ENCODE results near the gene IGSF21.

The IGSF21 gene

GRCh38 chr1:18085387-18086074 is 22.1 kb upstream of the IGSF21 start:
- no peak for TF ChIP-seq CTCF (IDR thresholded peaks at IDR 0.05; ENCODE audit: low read depth, low read length, missing control alignments)
- H3K4me3 ChIP-seq (replicated peaks; ENCODE audit: low read depth, low read length): no peak overlapping the region
- DNase-seq (ENCODE audit: extremely low read depth, low read depth): no peak

- DNase-seq (ENCODE audit: extremely low read depth, low read depth): no peak
- H3K4me3 ChIP-seq (replicated peaks; ENCODE audit: low read depth, low read length): no peak overlapping the region
- no peak for TF ChIP-seq CTCF (IDR thresholded peaks at IDR 0.05; ENCODE audit: low read depth, low read length, missing control alignments)
These were observed 19.5 kb upstream of the IGSF21 start for GRCh38 chr1:18088077-18088594.

DNA sequence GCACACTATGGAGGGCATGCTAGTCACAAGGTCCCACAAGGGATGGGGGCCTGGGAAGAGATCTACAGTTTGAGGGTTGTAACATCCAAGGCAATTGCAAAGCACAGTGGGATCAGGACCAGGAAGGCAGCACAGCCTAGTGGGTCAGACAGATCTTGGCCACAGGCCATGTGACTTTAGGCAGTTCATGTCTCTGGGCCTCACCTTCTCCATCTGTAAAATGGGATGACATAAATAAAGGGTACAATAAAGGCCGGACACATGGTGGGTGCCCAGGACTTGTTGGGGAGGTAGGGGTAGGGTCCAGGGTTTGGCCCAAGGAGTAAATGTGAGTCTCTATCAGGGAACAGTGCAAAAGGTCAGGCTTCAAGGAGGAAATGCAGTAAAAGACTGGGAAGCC is 18.1 kb upstream of the IGSF21 start:
- no peak for TF ChIP-seq CTCF (IDR thresholded peaks at IDR 0.05; ENCODE audit: low read depth, low read length, missing control alignments)
- H3K4me3 ChIP-seq (replicated peaks; ENCODE audit: low read depth, low read length): no peak overlapping the region
- DNase-seq (ENCODE audit: extremely low read depth, low read depth): no peak

- H3K4me3 ChIP-seq (replicated peaks; ENCODE audit: low read depth, low read length): no peak overlapping the region
- no peak for DNase-seq (ENCODE audit: extremely low read depth, low read depth)
- no peak for TF ChIP-seq CTCF (IDR thresholded peaks at IDR 0.05; ENCODE audit: low read depth, low read length, missing control alignments)
These were observed 17.0 kb upstream of the IGSF21 start for GRCh38 chr1:18090636-18091035.

GRCh38 chr1:18091660-18092446 is 15.7 kb upstream of the IGSF21 start:
- no peak overlapping the region for H3K4me3 ChIP-seq (replicated peaks; ENCODE audit: low read depth, low read length)
- TF ChIP-seq CTCF (IDR thresholded peaks at IDR 0.05; ENCODE audit: low read depth, low read length, missing control alignments): no peak
- peak; percentile 2 for DNase-seq (ENCODE audit: extremely low read depth, low read depth)

GRCh38 chr1:18093193-18093592 is 14.4 kb upstream of the IGSF21 start:
- no peak for TF ChIP-seq CTCF (IDR thresholded peaks at IDR 0.05; ENCODE audit: low read depth, low read length, missing control alignments)
- H3K4me3 ChIP-seq (replicated peaks; ENCODE audit: low read depth, low read length): no peak overlapping the region
- no peak for DNase-seq (ENCODE audit: extremely low read depth, low read depth)

Data from HFF-Myc (cell line).